H1 (cell line): ENCODE data around the gene ACTG1. TPM values are rescaled to one million over a fixed set of nuclear protein-coding genes. Genes with fewer than 3 reads are reported as not detected.

Source experiments
- CTCF ChIA-PET: fragments of 300-600 bp; sonication (Branson Sonifier 250); formaldehyde crosslinking; loops from one replicate; lab custom pipeline; 2021; ENCODE audit not compliant: partially characterized antibody; lab: Charles Lee
- POLR2A ChIA-PET: fragments of 300-600 bp; sonication (Branson Sonifier 250); formaldehyde crosslinking; loops from one replicate; lab custom pipeline; 2021; ENCODE audit warnings: inconsistent platforms; ENCODE audit not compliant: partially characterized antibody; lab: Charles Lee
- DNase-seq, 2 experiments: peaks; one replicate each; pipeline versions ENCODE4 v3.0.0 to v3.0.0-alpha.2; 2010 to 2022; ENCODE audit warnings: low spot score in 2 of 2, low read depth in 1 of 2, mixed read lengths in 1 of 2
- FAIRE-seq: peaks from 2 replicates; lab custom pipeline; 2011; peaks lifted over from hg19 to GRCh38; lab: Jason Lieb, UNC
- H2AFZ ChIP-seq: 2 replicates; pipeline ENCODE4 v1.8.1; 2012; ENCODE audit warnings: low read length, inconsistent platforms
- H2AK5ac ChIP-seq: 2 replicates; pipeline ENCODE4 v1.6.1; 2013; ENCODE audit warnings: low read depth, low read length
- H2BK120ac ChIP-seq: replicated peaks from 2 replicates; pipeline ENCODE3; 2013; ENCODE audit warnings: low read depth, low read length, inconsistent platforms
- H2BK12ac ChIP-seq: 2 replicates; pipeline ENCODE4 v1.6.1; 2013; ENCODE audit warnings: low read depth, low read length
- H2BK15ac ChIP-seq: 2 replicates; pipeline ENCODE4 v1.6.1; 2013; ENCODE audit warnings: low read length
- H2BK20ac ChIP-seq: 2 replicates; pipeline ENCODE4 v1.6.1; 2013; ENCODE audit warnings: low read length
- H2BK5ac ChIP-seq: 2 replicates; pipeline ENCODE4 v1.6.1; 2013; ENCODE audit warnings: low read depth, low read length
- H3K14ac ChIP-seq: 2 replicates; pipeline ENCODE4 v1.6.1; 2013; ENCODE audit warnings: inconsistent platforms; ENCODE audit not compliant: insufficient read length
- H3K18ac ChIP-seq: 2 replicates; pipeline ENCODE4 v1.6.1; 2013; ENCODE audit warnings: low read length; ENCODE audit errors: extremely low read depth
- H3K23ac ChIP-seq: 2 replicates; pipeline ENCODE4 v1.6.1; 2013; ENCODE audit warnings: inconsistent platforms; ENCODE audit not compliant: insufficient read length
- H3K23me2 ChIP-seq: 2 replicates; pipeline ENCODE4 v1.6.1; 2013; ENCODE audit warnings: low read depth, low read length
- H3K27ac ChIP-seq: 2 replicates; pipeline ENCODE4 v1.6.1; 2011; ENCODE audit warnings: low read depth, low read length, inconsistent platforms
- H3K27me3 ChIP-seq, 4 experiments: replicated peaks in 1 of 4; 1 replicate in 1 of 4; 2 replicates in 3 of 4; pipeline versions ENCODE4 v1.6.1 to v1.8.1; 2011 to 2013; ENCODE audit warnings: low read length in 3 of 4, mild to moderate bottlenecking in 3 of 4, inconsistent platforms in 2 of 4, mixed read lengths in 2 of 4, moderate library complexity in 1 of 4; ENCODE audit not compliant: control insufficient read depth in 3 of 4, insufficient read depth in 3 of 4; ENCODE audit errors: extremely low read depth in 1 of 4
- H3K36me3 ChIP-seq, 4 experiments: 2 replicates each; pipeline versions ENCODE4 v1.6.1 to v1.8.1; 2011 to 2013; ENCODE audit warnings: mild to moderate bottlenecking in 4 of 4, low read length in 3 of 4, moderate library complexity in 2 of 4, control low read depth in 1 of 4, inconsistent platforms in 1 of 4; ENCODE audit not compliant: insufficient read depth in 4 of 4, control insufficient read depth in 2 of 4
- H3K4ac ChIP-seq: replicated peaks from 2 replicates; pipeline ENCODE3; 2013; ENCODE audit warnings: low read length, low read depth, mixed read lengths, inconsistent platforms; ENCODE audit not compliant: insufficient read length
- H3K4me1 ChIP-seq, 4 experiments: replicated peaks in 1 of 4; 1 replicate in 1 of 4; 2 replicates in 3 of 4; pipeline versions ENCODE4 v1.6.1 to v1.8.1; 2011 to 2013; ENCODE audit warnings: low read length in 3 of 4, inconsistent platforms in 2 of 4, mixed read lengths in 1 of 4; ENCODE audit not compliant: insufficient read depth in 4 of 4, control insufficient read depth in 3 of 4
- H3K4me2 ChIP-seq, 2 experiments: 2 replicates each; pipeline versions ENCODE4 v1.6.1 to v1.8.1; 2011 to 2013; ENCODE audit warnings: low read depth in 2 of 2, low read length in 2 of 2, control low read depth in 1 of 2, inconsistent platforms in 1 of 2, mild to moderate bottlenecking in 1 of 2; ENCODE audit not compliant: insufficient read depth in 1 of 2
- H3K4me3 ChIP-seq, 4 experiments: fragments of 200-600, 300-600 bp in 1 of 4; sonication (generic), shearing (Covaris generic), sonication (Bioruptor Twin) in 1 of 4; 2 replicates each; pipeline versions ENCODE4 v1.5.1 to v1.8.1; 2011 to 2016; ENCODE audit warnings: low read length in 4 of 4, low read depth in 3 of 4, control low read depth in 2 of 4, inconsistent platforms in 2 of 4, mild to moderate bottlenecking in 2 of 4, mixed read lengths in 1 of 4, moderate library complexity in 1 of 4; ENCODE audit not compliant: insufficient read depth in 2 of 4; ENCODE audit errors: extremely low read depth in 1 of 4
- H3K56ac ChIP-seq: replicated peaks from 2 replicates; pipeline ENCODE3; 2013; ENCODE audit warnings: low read depth, mild to moderate bottlenecking, mixed read lengths, low read length, inconsistent platforms; ENCODE audit not compliant: insufficient read length
- H3K79me1 ChIP-seq: 2 replicates; pipeline ENCODE4 v1.6.1; 2013; ENCODE audit warnings: low read depth, low read length, control low read depth
- H3K79me2 ChIP-seq, 2 experiments: 2 replicates each; pipeline versions ENCODE4 v1.6.1 to v1.8.1; 2012 to 2013; ENCODE audit warnings: low read length in 2 of 2, mild to moderate bottlenecking in 2 of 2, inconsistent platforms in 1 of 2; ENCODE audit not compliant: insufficient read depth in 2 of 2, control insufficient read depth in 1 of 2
- H3K9ac ChIP-seq, 4 experiments: replicated peaks in 1 of 4; 1 replicate in 1 of 4; 2 replicates in 3 of 4; pipeline versions ENCODE4 v1.6.1 to v1.8.1; 2011 to 2013; ENCODE audit warnings: low read depth in 3 of 4, low read length in 3 of 4, control low read depth in 2 of 4, mild to moderate bottlenecking in 2 of 4, moderate library complexity in 2 of 4, inconsistent platforms in 1 of 4; ENCODE audit errors: extremely low read depth in 1 of 4
- H3K9me3 ChIP-seq, 2 experiments: 2 replicates each; pipeline versions ENCODE4 v1.6.1 to v1.8.1; 2012 to 2013; ENCODE audit warnings: mild to moderate bottlenecking in 2 of 2, moderate library complexity in 2 of 2, control low read depth in 1 of 2, inconsistent platforms in 1 of 2, low read depth in 1 of 2, low read length in 1 of 2, mixed read lengths in 1 of 2; ENCODE audit not compliant: insufficient read depth in 2 of 2
- H4K20me1 ChIP-seq, 2 experiments: replicated peaks in 1 of 2; 2 replicates each; pipeline versions ENCODE3 to v1.8.1; 2011 to 2013; ENCODE audit warnings: inconsistent platforms in 2 of 2, low read length in 2 of 2, mild to moderate bottlenecking in 1 of 2; ENCODE audit not compliant: insufficient read depth in 2 of 2, control insufficient read depth in 1 of 2
- H4K5ac ChIP-seq: 2 replicates; pipeline ENCODE4 v1.6.1; 2013; ENCODE audit warnings: low read length, low read depth, mixed read lengths, inconsistent platforms; ENCODE audit not compliant: insufficient read length
- H4K8ac ChIP-seq: 2 replicates; pipeline ENCODE4 v1.8.0; 2013; ENCODE audit warnings: mild to moderate bottlenecking, moderate library complexity, low read length, inconsistent platforms; ENCODE audit not compliant: insufficient read depth; ENCODE audit errors: extremely low read depth
- H4K91ac ChIP-seq: replicated peaks from 2 replicates; pipeline ENCODE3; 2013; ENCODE audit warnings: low read length, mixed read lengths, inconsistent platforms; ENCODE audit not compliant: insufficient read length
- HDAC6 ChIP-seq: IDR thresholded peaks from one replicate; pipeline ENCODE4 v1.7.1; 2012; ENCODE audit warnings: low read depth, mild to moderate bottlenecking, inconsistent platforms, low read length, moderate library complexity
- KDM1A ChIP-seq: fragments of 200-600, 300-600 bp; sonication (generic); IDR thresholded peaks from 2 replicates; pipeline ENCODE4 v1.7.1; 2016; ENCODE audit warnings: mild to moderate bottlenecking, low read length, borderline replicate concordance
- RFX5 ChIP-seq: IDR thresholded peaks from 2 replicates; pipeline ENCODE4 v1.6.1; 2011; ENCODE audit warnings: low read depth, low read length, improper control_type of control experiment, borderline replicate concordance
- SRF ChIP-seq: IDR thresholded peaks from 2 replicates; pipeline ENCODE4 v1.6.1; 2011; ENCODE audit warnings: mild to moderate bottlenecking, low read depth, low read length, moderate library complexity
- WGBS, 2 experiments: shearing (Covaris generic) in 1 of 2; methylation state at CpG; one replicate each; pipeline versions ENCODE4 v1.1.6 to v1.1.7; 2013 to 2015; ENCODE audit warnings: low lambda C conversion rate in 2 of 2, mixed read lengths in 2 of 2, inconsistent platforms in 1 of 2, low coverage in 1 of 2, missing lambda C conversion rate in 1 of 2; ENCODE audit not compliant: insufficient replicate concordance in 2 of 2, insufficient coverage in 1 of 2, insufficient read length in 1 of 2; ENCODE audit errors: extremely low coverage in 1 of 2, missing lambda C conversion rate in 1 of 2; 5-methylcytosine and 5-hydroxymethylcytosine counted together
- polyA plus RNA-seq, 7 experiments: library from polyadenylated mRNA; depleted of rRNA in 3 of 7; stranded (reverse) in 5 of 7; unstranded in 2 of 7; fragments of >200 nt in 5 of 7; fragments of 200-250 nt in 2 of 7; gene quantifications; 1 replicate in 5 of 7; 2 replicates in 1 of 7; 4 replicates in 1 of 7; pipeline versions ENCODE4 v1.2.1 to v1.2.3, GENCODE V29; 2011 to 2013; ENCODE audit warnings: missing spikeins in 2 of 7, mixed read lengths in 2 of 7
- total RNA-seq: library from RNA; stranded (reverse); fragmentation: NEBNext Ultra II Directional; extraction: Animal tissue kit (Norgen Biotek cat#: 25700); gene quantifications from 2 replicates; pipeline ENCODE4 v1.2.1, GENCODE V29; 2021

Gene ACTG1
- total and polyA plus RNA-seq, 2 of the 8 experiments (the other 6 are each of a cell fraction or from before 2014, with no cell fraction given): 3,535 to 5,010 TPM

- Histone ChIP-seq H3K14ac (no peak overlapping the region), H2BK20ac (no peak overlapping the region), H4K5ac (no peak overlapping the region), H4K8ac (peak overlapping the region; percentile 47), H2BK5ac (no peak overlapping the region), H3K27me3 (no peaks in the 10 kb centered on the region), H3K56ac (no peak overlapping the region), H3K4me1 (peaks cover 0 to 14% (median 8%) of the 10 kb centered on the region in 4 experiments; a peak in 6 of 7 replicates), H2BK120ac (no peak overlapping the region), H3K27ac (no peak overlapping the region), H4K20me1 (no peaks in the 10 kb centered on the region), H4K91ac (no peak overlapping the region), H3K18ac (no peak overlapping the region), H3K23ac (no peak overlapping the region), H2BK15ac (no peak overlapping the region), H3K9ac (no peak overlapping the region), H3K23me2 (no peaks in the 10 kb centered on the region), H3K79me1 (no peaks in the 10 kb centered on the region), H3K9me3 (no peaks in the 10 kb centered on the region), H2AFZ (no peak overlapping the region), H3K4me2 (no peak overlapping the region), H3K79me2 (no peaks in the 10 kb centered on the region), H3K4me3 (no peak overlapping the region), H3K36me3 (no peaks in the 10 kb centered on the region), H2BK12ac (no peak overlapping the region), H2AK5ac (no peak overlapping the region), H3K4ac (no peak overlapping the region)
- POLR2A ChIA-PET: interaction anchor here (0.6 to 1.4 kb wide), 3 partner anchors 21 to 31 kb away, joined by 3 to 4 read pairs (median 3); no protein-coding TSS in a partner anchor
- 88% methylated on average over 32 of the region's 43 CpGs; no CpG with 5 or more reads in 1 of the 2 experiments for WGBS, 2 experiments
- TF ChIP-seq KDM1A (no peak), SRF (peak; percentile 86), RFX5 (no peak), HDAC6 (no peak)
- FAIRE-seq: no peak
- no peak for DNase-seq
- CTCF ChIA-PET: interaction anchor here (0.9 to 4.8 kb wide), 11 partner anchors 8 to 152 kb away, joined by 3 to 39 read pairs (median 5); no protein-coding TSS in a partner anchor
Observed at GRCh38 chr17:81460856-81461460, 51.6 kb downstream of the ACTG1 start.
